ENCODE measurements around the gene ZNF747.

ZNF747 gene

GRCh38 chr16:30534368-30535105 lies at the start of gene ZNF747:
Gene ZNF747, minus strand, starts transcription at chr16:30534858. Its CDS starts 179 bp downstream, at chr16:30534679.
- DNase-seq: peak; percentile 91

- no peak for DNase-seq
These were observed 48.1 kb upstream of the ZNF747 start for GRCh38 chr16:30582611-30583340.

DNA sequence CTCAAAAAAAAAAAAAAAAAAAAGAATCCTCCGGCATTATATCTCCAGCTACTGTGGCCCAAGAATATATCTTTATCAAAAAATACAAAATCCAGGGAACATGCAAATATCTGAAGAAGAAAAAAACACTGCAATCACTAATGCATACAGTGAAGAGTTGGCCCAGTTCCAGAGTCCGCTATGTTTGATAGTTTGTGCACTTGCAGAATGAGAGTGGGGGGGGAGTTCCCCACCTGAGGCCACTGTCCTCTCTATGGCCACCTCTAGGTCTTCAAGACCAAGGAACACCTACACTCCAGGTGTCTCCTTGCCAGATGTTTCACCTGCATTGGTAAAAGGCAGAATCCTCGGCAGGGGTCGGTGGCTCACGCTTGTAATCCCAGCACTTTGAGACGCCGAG lies 46.8 kb upstream of the ZNF747 start:
- DNase-seq: no peak

- no peak for DNase-seq
These were observed 40.0 kb upstream of the ZNF747 start for GRCh38 chr16:30574678-30575077.

GRCh38 chr16:30571445-30572322 lies 37.0 kb upstream of the ZNF747 start, which contains the start of gene ZNF688:
Gene ZNF688, minus strand, starts transcription at chr16:30571714. Its CDS starts 85 bp downstream, at chr16:30571629.
- peak; percentile 94 for DNase-seq

GRCh38 chr16:30570636-30571444 lies 36.2 kb upstream of the ZNF747 start:
- no peak for DNase-seq

DNA sequence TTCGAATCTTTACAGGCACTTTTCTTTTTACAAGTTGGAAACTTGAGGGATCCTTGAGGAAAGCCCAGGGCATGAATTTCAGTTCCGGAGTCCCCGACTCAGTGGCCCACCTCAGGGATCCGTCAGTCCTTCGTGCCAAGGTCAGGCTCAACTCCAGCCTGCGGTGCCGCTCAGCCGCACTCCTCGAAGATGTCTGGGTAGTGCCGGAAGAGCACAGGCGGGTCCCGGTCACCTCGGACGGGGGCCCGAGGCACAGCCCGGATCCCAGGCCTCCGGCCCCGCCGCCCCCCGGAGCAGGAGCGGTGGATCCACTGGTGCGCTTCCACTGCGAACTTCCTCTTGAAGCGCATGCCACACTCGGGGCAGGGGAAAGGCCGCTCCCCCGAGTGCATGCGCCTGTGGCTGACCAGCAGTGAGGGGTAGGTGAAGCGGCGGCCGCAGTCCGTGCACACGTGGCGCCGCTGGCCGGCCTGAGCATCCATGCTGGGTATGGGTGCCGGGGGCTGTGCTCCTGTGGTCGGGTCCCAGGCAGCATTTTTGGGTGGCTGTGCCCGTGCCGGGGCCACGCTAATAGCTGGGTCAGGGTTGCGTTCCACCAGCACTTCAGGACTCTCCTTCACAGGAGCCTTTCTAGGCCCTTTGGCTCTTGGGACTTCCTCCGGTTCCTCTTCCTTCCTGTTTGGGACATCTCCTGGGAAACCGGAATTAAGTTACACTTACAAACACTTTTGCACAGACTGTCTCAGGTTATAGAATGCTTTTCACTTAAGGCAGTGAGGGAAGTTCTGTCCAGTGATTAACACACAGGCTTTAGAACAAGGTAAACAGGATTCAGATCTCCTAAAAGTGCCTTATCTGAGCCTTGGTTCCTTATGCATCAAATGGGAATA lies 35.3 kb upstream of the ZNF747 start:
- DNase-seq: no peak

DNA sequence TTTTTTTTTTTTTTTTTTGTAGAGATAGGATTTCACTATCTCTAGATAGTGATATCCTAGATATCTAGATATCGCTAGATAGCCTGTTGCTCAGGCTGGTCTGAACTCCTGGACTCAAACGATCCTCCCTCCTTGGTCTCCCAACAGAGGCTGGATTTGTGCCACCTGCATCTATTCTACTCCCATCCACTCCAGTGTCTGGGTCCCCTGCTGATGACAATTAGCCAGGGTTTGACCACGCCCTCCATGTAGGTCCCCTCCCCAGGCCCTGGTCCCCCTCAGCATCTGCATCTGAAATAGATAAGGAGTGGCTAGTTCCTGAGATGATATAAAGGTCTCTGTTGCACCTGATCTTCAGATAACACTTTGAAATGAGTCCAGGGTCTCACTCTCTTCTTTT lies 34.6 kb upstream of the ZNF747 start:
- no peak for DNase-seq

- peak; percentile 56 for DNase-seq
These were observed 33.5 kb upstream of the ZNF747 start for GRCh38 chr16:30567991-30568638.

DNA sequence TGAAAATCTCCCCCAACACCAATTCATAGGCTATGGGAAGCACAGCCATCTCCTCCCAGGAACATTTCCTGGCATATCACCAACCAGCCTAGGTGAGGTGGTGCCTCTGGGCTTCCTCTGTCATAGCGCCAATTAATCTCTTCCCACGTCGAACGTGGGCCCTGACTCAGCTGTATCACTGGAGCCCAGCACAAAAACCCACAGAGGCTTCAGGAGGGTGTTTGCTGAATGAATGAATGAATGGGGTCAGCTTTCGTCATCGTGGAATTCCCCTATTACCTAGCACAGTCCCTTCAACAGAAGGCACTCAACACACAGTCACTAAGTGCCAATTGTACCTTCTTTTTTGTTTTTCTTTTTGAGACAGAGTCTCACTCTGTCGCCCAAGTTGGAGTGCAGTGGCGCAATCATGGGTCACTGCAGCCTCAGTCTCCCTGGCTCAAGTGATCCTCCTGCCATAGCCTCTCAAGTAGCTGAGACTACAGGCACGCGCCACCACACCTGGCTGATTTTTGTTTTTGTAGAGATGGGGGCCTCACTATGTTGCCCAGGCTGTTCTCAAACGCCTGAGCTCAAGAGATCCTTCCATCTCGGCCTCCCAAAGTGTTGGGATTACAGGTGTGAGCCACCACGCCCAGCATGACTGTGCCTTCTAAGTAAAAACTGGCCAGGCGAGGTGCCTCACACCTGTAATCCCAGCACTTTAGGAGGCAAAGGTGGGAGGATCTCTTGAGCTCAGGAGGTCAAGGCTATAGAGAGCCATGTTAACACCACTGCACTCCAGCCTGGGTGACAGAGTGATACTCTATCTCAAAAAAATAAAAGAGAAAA lies 32.7 kb upstream of the ZNF747 start:
- peak; percentile 81 for DNase-seq

DNA sequence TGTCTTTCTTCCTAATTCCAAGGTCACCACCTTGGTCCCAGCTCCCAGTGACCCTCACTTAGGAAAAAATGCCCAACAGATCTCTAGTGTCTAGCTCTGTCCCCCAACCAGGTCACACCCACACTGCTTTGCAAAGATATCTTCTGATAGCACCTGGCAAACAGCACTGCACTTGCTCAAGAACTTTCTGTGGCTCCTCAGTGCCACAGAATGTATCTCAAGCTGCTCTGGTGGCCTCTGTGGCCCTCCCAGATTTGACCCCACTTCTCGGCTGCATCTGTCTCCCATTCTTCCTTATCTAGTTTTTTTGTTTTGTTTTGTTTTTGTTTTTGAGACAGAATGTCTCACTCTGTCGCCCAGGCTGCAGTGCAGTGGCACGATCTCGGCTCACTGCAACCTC lies 31.9 kb upstream of the ZNF747 start:
- no peak for DNase-seq

DNA sequence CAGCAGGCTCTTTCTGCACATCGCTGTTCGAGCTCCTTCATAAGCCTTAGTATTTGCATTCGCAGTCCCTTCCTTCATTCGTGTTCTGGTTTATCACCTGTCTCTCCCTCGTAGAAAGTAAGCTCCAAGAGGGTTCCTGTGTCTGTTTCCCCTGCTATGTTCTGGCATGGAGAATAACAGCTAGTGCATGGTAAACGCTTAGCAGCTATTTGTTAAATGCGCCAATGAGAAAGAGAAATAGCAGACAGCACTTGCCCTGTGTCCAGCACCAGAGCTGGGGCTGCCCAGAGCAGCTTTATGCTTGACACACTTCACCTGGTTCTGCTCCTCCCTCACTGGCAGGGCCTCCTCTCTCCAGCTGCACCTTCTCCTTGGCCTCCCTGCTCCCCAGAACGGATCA lies 31.3 kb upstream of the ZNF747 start:
- no peak for DNase-seq

- DNase-seq: no peak
These were observed 30.9 kb upstream of the ZNF747 start for GRCh38 chr16:30565526-30565925.

DNA sequence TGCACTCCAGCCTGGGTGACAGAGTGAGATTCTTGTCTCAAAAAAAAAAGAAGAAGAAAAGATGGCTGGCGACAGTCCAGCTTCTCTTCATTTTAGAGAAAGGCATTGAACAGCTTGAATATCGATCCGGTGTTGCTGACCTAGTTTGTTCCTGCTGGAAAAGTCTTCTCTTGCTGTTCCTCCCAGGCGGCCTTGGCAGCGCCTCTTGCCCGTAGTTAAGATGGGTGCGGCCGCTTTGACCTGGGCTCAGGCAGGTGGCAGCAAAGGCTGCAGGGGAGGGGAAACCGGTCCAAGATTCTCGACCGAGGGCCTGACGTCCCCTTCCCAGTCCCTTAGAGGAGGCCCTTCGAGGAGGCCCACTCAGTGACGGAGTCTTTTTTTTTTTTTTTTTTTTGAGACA lies 27.4 kb upstream of the ZNF747 start:
- no peak for DNase-seq

GRCh38 chr16:30561089-30561816 lies 26.6 kb upstream of the ZNF747 start:
- no peak for DNase-seq

- DNase-seq: no peak
These were observed 25.0 kb upstream of the ZNF747 start for GRCh38 chr16:30559690-30560089.

GRCh38 chr16:30558789-30559377 lies 24.2 kb upstream of the ZNF747 start:
- no peak for DNase-seq

GRCh38 chr16:30557957-30558788 lies 23.5 kb upstream of the ZNF747 start, which contains the start of gene ZNF764:
Gene ZNF764, minus strand, starts transcription at chr16:30558374. Its CDS starts 192 bp downstream, at chr16:30558182.
- peak; percentile 98 for DNase-seq

Measured in stimulated activated CD4-positive, alpha-beta T cell treated with anti-CD3 and anti-CD28 coated beads, Interleukin-1b, Interleukin-23, amount 100 ng/mL, for 48 hours (primary cell).